HEK293T (cell line): ENCODE results near the gene ALCAM.

ENCODE experiments used
- CTCF ChIA-PET: fragments of 350-600 bp; formaldehyde crosslinking; extraction: SDS; loops from one replicate; lab custom pipeline; 2021; ENCODE audit warnings: antibody characterized with exemption, inconsistent platforms; lab: Yijun Ruan, JAX
- POLR2A ChIA-PET: fragments of 350-600 bp; formaldehyde crosslinking; extraction: SDS; loops from one replicate; lab custom pipeline; 2020; ENCODE audit warnings: antibody characterized with exemption, inconsistent platforms; lab: Yijun Ruan, JAX
- DNase-seq: peaks from one replicate; pipeline ENCODE4 v3.0.0; 2012; ENCODE audit warnings: mixed read lengths; ENCODE audit errors: extremely low spot score
- ARNT ChIP-seq: fragments of 450-650 bp; IDR thresholded peaks from 2 replicates; pipeline ENCODE4 v1.6.1; 2017; ENCODE audit warnings: mild to moderate bottlenecking
- BHLHE40 ChIP-seq: fragments of 450-650 bp; IDR thresholded peaks from 2 replicates; pipeline ENCODE4 v1.6.1; 2016; ENCODE audit warnings: mild to moderate bottlenecking, moderate library complexity, borderline replicate concordance
- CTBP1 ChIP-seq: fragments of 450-650 bp; IDR thresholded peaks from 2 replicates; pipeline ENCODE4 v1.6.1; 2016; ENCODE audit warnings: borderline replicate concordance
- ELF4 ChIP-seq: fragments of 450-650 bp; IDR thresholded peaks from 2 replicates; pipeline ENCODE4 v1.6.1; 2017; ENCODE audit warnings: antibody characterized with exemption
- FOXA1 ChIP-seq: fragments of 450-650 bp; IDR thresholded peaks from 2 replicates; pipeline ENCODE4 v1.6.1; 2016; ENCODE audit warnings: mild to moderate bottlenecking
- FOXK2 ChIP-seq: fragments of 450-650 bp; IDR thresholded peaks from 2 replicates; pipeline ENCODE4 v1.6.1; 2016; ENCODE audit warnings: mild to moderate bottlenecking
- FOXM1 ChIP-seq: fragments of 450-650 bp; IDR thresholded peaks from 2 replicates; pipeline ENCODE4 v1.6.1; 2017; ENCODE audit warnings: mild to moderate bottlenecking, borderline replicate concordance
- HDGF ChIP-seq: fragments of 450-650 bp; IDR thresholded peaks from 2 replicates; pipeline ENCODE4 v1.6.1; 2017; ENCODE audit warnings: antibody characterized with exemption, borderline replicate concordance
- L3MBTL2 ChIP-seq: fragments of 450-650 bp; conservative IDR thresholded peaks from 2 replicates; pipeline ENCODE4 v1.6.1; 2016; ENCODE audit warnings: mild to moderate bottlenecking
- LEF1 ChIP-seq: fragments of 450-650 bp; IDR thresholded peaks from 2 replicates; pipeline ENCODE4 v1.6.1; 2017; ENCODE audit warnings: mild to moderate bottlenecking, borderline replicate concordance
- NFRKB ChIP-seq: fragments of 450-650 bp; IDR thresholded peaks from 2 replicates; pipeline ENCODE4 v1.6.1; 2016; ENCODE audit warnings: mild to moderate bottlenecking, moderate library complexity
- SP1 ChIP-seq: fragments of 450-650 bp; IDR thresholded peaks from 2 replicates; pipeline ENCODE4 v1.6.1; 2017
- SUZ12 ChIP-seq: fragments of 450-650 bp; IDR thresholded peaks from 2 replicates; pipeline ENCODE4 v1.6.1; 2016; ENCODE audit warnings: mild to moderate bottlenecking
- TARDBP ChIP-seq: fragments of 450-650 bp; IDR thresholded peaks from 2 replicates; pipeline ENCODE4 v1.6.1; 2016
- ZNF384 ChIP-seq: fragments of 450-650 bp; IDR thresholded peaks from 2 replicates; pipeline ENCODE4 v1.6.1; 2016
- TF ChIP-seq, protein P1 (sequence below): fragments of 450-650 bp; IDR thresholded peaks from 2 replicates; pipeline ENCODE4 v1.6.1; 2016

The ALCAM gene

DNA sequence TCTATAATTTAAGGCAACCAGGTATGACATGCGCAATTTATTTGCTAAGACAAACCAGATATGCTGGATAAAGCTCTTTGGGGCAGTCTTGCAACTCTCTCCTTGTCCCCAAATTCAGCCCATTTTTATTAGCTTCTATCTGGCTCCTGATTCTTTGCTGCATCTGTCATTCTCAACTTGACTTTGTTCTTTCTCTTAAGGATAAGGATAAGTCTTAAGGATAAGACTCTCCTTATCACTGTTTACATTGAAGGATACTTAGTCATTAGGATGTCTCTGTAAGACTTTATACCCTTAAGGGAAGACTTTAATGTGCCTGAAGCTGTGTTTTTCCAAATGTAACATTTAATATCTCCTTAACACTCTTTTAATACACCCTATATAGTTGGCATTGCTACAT is 49.2 kb downstream of the ALCAM start:
- no peak for TF ChIP-seq LEF1
- TF ChIP-seq L3MBTL2 = no peak
- TF ChIP-seq FOXM1 = no peak
- no peak for TF ChIP-seq TARDBP
- no peak for TF ChIP-seq NFRKB
- no peak for TF ChIP-seq BHLHE40
- TF ChIP-seq FOXK2 = no peak
- no peak for TF ChIP-seq ZNF384
- TF ChIP-seq, protein P1, sequence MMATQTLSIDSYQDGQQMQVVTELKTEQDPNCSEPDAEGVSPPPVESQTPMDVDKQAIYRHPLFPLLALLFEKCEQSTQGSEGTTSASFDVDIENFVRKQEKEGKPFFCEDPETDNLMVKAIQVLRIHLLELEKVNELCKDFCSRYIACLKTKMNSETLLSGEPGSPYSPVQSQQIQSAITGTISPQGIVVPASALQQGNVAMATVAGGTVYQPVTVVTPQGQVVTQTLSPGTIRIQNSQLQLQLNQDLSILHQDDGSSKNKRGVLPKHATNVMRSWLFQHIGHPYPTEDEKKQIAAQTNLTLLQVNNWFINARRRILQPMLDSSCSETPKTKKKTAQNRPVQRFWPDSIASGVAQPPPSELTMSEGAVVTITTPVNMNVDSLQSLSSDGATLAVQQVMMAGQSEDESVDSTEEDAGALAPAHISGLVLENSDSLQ = no peak
- no peak for TF ChIP-seq CTBP1
- no peak for TF ChIP-seq SUZ12
- no peak for TF ChIP-seq HDGF
- TF ChIP-seq SP1 = no peak
- no peak for TF ChIP-seq ELF4
- no peak for TF ChIP-seq ARNT
- TF ChIP-seq FOXA1 = no peak
- DNase-seq = no peak
- ChIA-PET CTCF (no interaction called here), POLR2A (no interaction called here)

DNA sequence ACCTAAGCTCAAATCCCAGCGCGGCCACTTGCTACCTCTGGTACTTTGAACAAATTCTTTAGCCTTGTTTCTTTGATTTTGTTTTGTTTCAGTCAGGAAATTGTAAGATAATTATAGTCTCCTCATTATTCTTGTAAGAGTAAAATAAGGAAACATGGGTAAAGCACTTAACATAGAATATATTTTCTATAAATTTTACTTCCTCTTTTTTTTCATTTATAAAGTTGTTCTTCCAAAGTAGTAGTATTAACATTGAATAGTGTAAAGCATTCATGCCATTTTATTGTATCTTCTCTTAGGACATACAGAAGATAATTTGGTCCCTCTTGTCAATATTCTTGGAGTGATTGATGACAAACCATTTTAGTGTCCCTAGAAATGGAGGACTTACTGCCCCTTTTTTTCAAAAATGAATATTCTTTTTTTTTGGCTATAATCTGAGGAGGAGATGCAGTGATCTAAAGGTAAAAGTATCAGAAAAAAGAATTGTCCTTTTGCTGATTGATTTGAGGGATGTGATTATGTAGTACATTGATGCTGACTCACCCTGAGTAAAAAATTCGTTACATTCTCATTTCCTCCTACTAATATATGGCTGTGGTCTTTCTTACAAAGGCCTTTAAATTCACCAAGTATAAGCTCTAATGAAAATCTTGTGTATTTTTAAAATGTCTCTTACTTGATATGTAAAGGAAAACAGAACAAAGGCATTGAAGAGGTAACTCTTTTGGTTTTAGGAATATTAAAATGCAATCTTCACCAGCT is 51.0 kb downstream of the ALCAM start:
- DNase-seq = no peak
- TF ChIP-seq ARNT (no peak), BHLHE40 (no peak), HDGF (no peak), L3MBTL2 (no peak)
- ChIA-PET CTCF (no interaction called here), POLR2A (no interaction called here)

DNA sequence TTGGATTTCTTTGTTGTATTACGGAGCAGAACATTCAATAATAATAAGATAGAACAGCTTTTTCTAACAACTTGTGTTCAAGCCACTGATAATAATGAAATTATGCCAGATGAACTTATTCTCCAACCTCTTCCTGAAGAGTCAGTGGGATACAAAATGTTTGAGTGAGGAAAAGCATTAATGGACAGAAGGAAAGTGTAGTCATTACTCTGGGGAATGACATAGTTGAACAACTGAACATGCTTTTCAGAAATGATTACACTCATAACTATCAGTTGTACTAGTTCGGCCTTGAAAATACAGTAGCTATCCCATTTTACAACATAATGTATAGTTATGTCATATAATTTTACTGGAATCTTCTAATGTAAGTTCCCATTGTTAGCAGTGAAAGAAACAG is 55.9 kb downstream of the ALCAM start:
- no peak for DNase-seq
- TF ChIP-seq ARNT (no peak), ZNF384 (no peak), SUZ12 (no peak), FOXA1 (no peak), ELF4 (no peak), BHLHE40 (no peak), FOXM1 (no peak), L3MBTL2 (no peak), SP1 (no peak), HDGF (no peak), NFRKB (no peak)
- TF ChIP-seq, protein P1 = no peak
- POLR2A ChIA-PET = no interaction called here
- CTCF ChIA-PET = no interaction called here

DNA sequence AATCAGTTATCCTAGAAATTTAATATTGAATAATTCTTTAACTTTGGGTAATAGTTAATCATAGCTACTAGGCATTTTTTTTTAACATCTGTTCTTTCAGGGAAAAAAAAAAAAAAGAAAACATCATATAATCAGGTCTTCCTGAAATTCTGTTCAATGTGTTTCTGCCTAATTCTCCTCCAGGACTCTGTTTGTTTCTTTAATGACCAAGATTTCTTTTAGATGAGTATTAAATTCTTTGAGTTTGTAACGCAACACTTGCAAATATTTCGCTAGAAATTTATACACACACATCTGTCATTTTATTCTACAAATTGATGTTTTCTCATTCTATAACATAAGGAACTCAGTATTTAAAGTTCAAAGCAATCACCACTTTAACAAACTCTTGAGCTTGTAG is 56.7 kb downstream of the ALCAM start:
- ChIA-PET POLR2A (no interaction called here), CTCF (no interaction called here)
- no peak for TF ChIP-seq FOXA1
- no peak for TF ChIP-seq SUZ12
- no peak for TF ChIP-seq HDGF
- TF ChIP-seq NFRKB = no peak
- TF ChIP-seq FOXM1 = no peak
- no peak for TF ChIP-seq FOXK2
- TF ChIP-seq ELF4 = no peak
- TF ChIP-seq TARDBP = no peak
- TF ChIP-seq, protein P1 = no peak
- TF ChIP-seq ZNF384 = no peak
- TF ChIP-seq BHLHE40 = no peak
- no peak for TF ChIP-seq L3MBTL2
- TF ChIP-seq CTBP1 = no peak
- no peak for TF ChIP-seq ARNT
- no peak for TF ChIP-seq LEF1
- TF ChIP-seq SP1 = no peak
- DNase-seq = no peak

DNA sequence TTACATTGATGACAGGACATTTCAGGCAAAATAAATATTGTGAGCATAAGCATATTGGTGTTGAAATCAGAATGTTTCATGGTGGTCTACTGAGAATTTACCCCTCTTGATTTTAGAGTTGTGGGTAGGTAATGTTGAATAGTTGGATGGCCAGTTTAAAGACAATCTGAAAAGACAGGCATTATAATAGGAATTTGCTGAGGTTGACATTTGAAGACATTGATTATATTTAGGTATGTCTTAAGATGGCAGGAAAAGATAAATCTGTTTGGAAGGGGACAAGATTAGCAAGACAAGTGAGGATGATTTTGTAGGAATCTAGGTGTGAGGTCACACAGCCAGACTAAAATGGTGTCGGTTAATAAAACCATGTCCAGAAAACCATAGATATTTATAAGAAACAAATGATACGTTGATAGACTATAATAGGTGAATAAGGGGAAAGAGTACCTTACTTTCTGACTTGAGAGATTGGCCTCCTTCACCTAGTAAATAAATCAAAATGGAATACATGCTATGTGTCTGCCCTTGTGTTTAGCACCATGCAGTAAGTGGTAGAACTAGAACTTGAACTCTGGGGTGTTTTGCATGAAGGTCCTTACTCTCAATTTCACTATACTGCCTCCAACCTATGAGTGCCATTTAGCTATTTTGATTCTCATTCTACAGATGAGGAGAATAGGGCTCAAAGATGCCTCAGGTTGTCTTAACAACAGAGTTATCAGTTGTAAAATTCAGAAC is 57.9 kb downstream of the ALCAM start:
- DNase-seq = no peak
- no peak for TF ChIP-seq FOXK2
- ChIA-PET POLR2A (no interaction called here), CTCF (no interaction called here)

DNA sequence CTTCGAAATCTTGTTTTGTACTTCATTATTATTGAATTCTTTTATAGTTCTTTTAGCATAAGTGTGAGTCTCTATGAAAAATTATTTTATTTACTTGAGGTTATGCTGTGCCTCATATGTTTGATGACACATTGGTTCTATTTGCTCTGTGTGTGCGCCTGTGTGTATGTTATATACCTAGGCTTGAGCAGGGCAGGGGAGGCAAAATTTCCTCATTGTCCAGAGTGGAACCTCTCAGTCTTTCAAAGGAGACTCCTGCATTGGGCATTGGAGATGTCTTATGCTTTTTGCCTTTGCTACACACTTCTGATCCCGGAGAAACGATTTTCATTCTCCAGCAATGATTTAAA is 58.4 kb downstream of the ALCAM start:
- ChIA-PET CTCF (no interaction called here), POLR2A (no interaction called here)
- TF ChIP-seq FOXK2 (no peak), NFRKB (no peak), SUZ12 (no peak), FOXM1 (no peak), ARNT (no peak), CTBP1 (no peak), ELF4 (no peak), LEF1 (no peak), SP1 (no peak), L3MBTL2 (no peak), HDGF (no peak), BHLHE40 (no peak), ZNF384 (no peak), TARDBP (no peak), FOXA1 (no peak)
- TF ChIP-seq, protein P1 = no peak
- no peak for DNase-seq
